HG03558 (cell line): ENCODE data around the gene GPR108.
"Not testable (repeated sequence)": the region's sequence is repeated elsewhere in the genome, so short reads cannot be mapped to it uniquely, and the experiment has no call there.

Experiments used
- ATAC-seq: cut with Tn5 transposase; IDR thresholded peaks from one replicate; pipeline ENCODE4 v1.9.1; 2021; ENCODE audit warnings: moderate number of reproducible peaks; ENCODE audit not compliant: unreplicated experiment; ENCODE audit errors: extremely low read depth

GPR108 gene

GRCh38 chr19:6709549-6709948 is 27.8 kb downstream of the GPR108 start:
- no peak for ATAC-seq

GRCh38 chr19:6708913-6709312 is 28.5 kb downstream of the GPR108 start:
- not testable (repeated sequence) for ATAC-seq

GRCh38 chr19:6708346-6708745 is 29.0 kb downstream of the GPR108 start:
- ATAC-seq = no peak

- no peak for ATAC-seq
These were observed 29.7 kb downstream of the GPR108 start for GRCh38 chr19:6707658-6708018.

- ATAC-seq = no peak
These were observed 30.2 kb downstream of the GPR108 start for GRCh38 chr19:6707011-6707657.

GRCh38 chr19:6706633-6706958 is 30.8 kb downstream of the GPR108 start:
- no peak for ATAC-seq

GRCh38 chr19:6705931-6706632 is 31.3 kb downstream of the GPR108 start:
- ATAC-seq = no peak

GRCh38 chr19:6700586-6701316 is 36.6 kb downstream of the GPR108 start:
- ATAC-seq = no peak

GRCh38 chr19:6699935-6700334 is 37.4 kb downstream of the GPR108 start:
- ATAC-seq = no peak

- ATAC-seq = no peak
These were observed 40.1 kb downstream of the GPR108 start for GRCh38 chr19:6697291-6697690.

GRCh38 chr19:6696239-6696820 is 41.0 kb downstream of the GPR108 start:
- no peak for ATAC-seq

- no peak for ATAC-seq
These were observed 43.1 kb downstream of the GPR108 start for GRCh38 chr19:6694147-6694815.

- ATAC-seq = no peak
These were observed 43.7 kb downstream of the GPR108 start for GRCh38 chr19:6693681-6694080.

GRCh38 chr19:6693056-6693471 is 44.3 kb downstream of the GPR108 start:
- ATAC-seq = no peak

GRCh38 chr19:6692027-6692426 is 45.4 kb downstream of the GPR108 start:
- no peak for ATAC-seq

GRCh38 chr19:6691342-6691741 is 46.0 kb downstream of the GPR108 start:
- no peak for ATAC-seq

GRCh38 chr19:6690160-6690885 is 47.1 kb downstream of the GPR108 start:
- ATAC-seq = no peak

GRCh38 chr19:6687114-6687513 is 50.3 kb downstream of the GPR108 start:
- no peak for ATAC-seq

- ATAC-seq = no peak
These were observed 50.8 kb downstream of the GPR108 start for GRCh38 chr19:6686628-6686975.

- no peak for ATAC-seq
These were observed 51.3 kb downstream of the GPR108 start for GRCh38 chr19:6685962-6686627.
